HG03457 (cell line): ENCODE results near the gene GORAB.

ENCODE experiments used
- ATAC-seq: cut with Tn5 transposase; IDR thresholded peaks from one replicate; pipeline ENCODE4 v1.9.1; 2021; ENCODE audit warnings: moderate number of reproducible peaks; ENCODE audit not compliant: unreplicated experiment

The GORAB gene

GRCh38 chr1:170531758-170532657 lies at the start of gene GORAB:
Gene GORAB (plus strand): TSS chr1:170532166. CDS start chr1:170532224, 58 bp downstream.
- ATAC-seq, result peak; percentile 98

- ATAC-seq, result no peak
Observed at GRCh38 chr1:170483051-170483450, 48.9 kb upstream of the GORAB start.

GRCh38 chr1:170487503-170487902 lies 44.5 kb upstream of the GORAB start:
- ATAC-seq, result no peak

DNA sequence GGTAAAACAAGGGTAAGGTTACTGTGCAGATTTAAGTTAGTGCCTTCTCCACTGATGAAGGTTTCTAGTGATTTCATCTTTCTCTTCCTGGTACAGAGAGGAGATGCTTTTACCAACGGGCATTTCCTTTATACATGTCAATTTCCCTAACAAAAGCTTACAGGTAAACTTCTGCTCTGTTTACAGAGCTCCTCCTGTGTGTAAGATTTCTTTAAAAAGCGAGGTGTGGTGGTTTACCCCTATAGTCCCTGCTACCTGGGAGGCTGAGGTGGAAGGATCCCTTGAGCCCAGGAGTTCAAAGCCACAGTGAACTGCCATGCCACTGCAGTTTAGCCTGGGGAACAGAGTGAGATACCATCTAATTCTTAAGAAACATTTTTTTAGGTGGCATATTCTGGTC lies 40.7 kb upstream of the GORAB start:
- no peak for ATAC-seq

- no peak for ATAC-seq
Observed at GRCh38 chr1:170494369-170494768, 37.6 kb upstream of the GORAB start.

DNA sequence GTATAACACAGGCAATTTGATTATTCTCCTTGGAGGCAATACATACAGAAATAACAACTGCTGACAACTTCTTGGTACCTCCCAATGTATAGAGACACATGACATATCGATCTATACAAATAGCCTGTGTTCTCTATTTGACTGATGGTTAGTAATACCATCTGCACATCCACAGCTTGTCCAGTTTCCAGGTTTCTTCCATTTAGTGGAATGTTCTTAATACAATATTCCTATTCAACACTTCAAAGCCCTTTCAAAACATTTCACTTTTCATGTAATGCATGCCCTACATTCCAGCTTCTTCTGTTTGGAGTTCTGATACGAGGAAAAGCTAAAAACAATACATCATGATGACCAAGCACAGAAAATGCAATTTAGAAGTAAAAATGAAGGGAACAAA lies 37.0 kb upstream of the GORAB start:
- ATAC-seq, result no peak

DNA sequence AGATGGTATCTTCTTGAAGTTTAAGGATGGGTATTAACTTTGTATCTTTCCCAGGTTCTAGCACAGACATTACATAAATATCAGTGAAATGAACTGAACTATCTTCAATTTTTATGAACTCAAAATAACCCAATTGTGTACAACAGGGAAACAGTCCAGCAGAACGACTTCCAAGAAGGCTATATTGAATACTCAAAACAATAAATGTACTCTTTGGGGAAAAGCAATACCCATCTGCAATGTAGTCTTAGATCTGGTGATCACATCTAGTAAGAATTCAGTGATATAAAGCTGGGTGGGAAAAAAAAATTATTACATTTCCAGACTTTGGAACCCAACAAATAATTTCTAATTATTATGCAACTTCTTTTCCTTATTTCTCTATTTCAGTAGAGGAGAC lies 33.1 kb upstream of the GORAB start:
- ATAC-seq, result no peak

DNA sequence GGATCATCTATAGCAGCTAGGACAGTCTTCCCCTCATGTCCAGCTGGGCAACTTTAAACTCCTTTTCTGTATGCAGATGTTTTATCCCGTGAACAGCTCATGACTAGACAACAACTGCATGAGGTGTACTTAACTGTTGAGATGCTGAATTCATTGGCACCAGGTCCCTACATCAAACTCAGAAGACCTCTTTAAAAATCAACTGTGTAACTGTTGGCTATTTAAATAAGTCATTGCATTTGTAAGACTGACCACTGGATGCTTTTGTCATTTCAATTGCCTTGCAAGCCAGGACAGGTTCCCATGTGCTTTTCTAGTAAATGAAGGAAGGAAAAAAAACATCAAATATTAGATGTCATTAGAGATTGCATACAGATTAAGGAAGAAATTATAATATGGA lies 28.3 kb upstream of the GORAB start:
- no peak for ATAC-seq

GRCh38 chr1:170510163-170510562 lies 21.8 kb upstream of the GORAB start:
- ATAC-seq, result no peak

DNA sequence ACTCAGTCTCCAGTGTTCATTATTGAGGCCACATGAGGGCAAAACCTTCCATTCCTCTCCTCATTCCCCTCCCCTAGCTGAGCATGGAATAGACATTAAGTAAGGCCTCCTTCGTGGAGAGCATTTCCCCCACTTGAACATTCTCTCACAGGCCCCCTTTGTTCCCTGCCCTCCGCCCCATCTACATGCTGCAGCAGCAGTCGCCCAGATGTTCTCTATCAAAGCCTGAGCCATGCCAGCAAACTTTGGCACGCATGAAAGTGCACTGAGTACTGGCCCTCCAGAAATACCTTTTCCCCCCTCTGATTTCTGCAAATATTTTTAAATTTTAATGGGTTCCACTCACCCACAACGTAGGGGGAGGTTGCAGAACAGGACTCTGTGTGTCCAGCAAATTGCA lies 20.9 kb upstream of the GORAB start:
- no peak for ATAC-seq

- ATAC-seq, result no peak
Observed at GRCh38 chr1:170513138-170513537, 18.8 kb upstream of the GORAB start.

DNA sequence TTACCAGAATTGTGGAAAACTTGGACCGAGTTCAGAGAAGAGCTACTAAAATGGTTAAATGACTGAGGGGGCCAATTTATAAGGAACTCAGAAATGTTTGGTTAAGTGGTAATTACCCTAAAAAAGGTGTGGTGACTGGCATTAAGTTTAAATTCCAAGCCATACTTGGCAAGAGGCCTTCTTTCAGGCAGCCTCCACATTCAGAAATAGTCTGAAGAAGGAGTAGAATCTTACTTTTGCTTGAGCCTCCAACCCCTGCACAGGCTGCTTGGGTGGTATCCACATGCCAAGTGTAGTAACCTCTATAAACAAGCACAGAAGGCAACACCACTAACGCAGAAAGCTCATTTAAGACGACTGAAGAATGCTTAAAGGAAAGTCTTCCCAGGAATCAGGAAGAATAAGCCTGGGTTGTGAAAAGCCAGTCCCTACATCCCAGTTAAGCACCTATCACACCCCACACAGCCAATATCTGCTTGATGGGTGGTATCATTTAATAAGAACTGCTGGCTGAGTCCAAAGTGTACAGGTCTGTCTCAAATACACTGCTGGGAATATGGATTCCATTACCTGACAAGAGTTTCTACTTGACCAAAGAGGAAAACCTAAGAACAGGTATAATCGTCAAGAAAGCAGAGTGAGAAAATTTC lies 13.7 kb upstream of the GORAB start:
- ATAC-seq, result no peak

- no peak for ATAC-seq
Observed at GRCh38 chr1:170518965-170519364, 13.0 kb upstream of the GORAB start.

DNA sequence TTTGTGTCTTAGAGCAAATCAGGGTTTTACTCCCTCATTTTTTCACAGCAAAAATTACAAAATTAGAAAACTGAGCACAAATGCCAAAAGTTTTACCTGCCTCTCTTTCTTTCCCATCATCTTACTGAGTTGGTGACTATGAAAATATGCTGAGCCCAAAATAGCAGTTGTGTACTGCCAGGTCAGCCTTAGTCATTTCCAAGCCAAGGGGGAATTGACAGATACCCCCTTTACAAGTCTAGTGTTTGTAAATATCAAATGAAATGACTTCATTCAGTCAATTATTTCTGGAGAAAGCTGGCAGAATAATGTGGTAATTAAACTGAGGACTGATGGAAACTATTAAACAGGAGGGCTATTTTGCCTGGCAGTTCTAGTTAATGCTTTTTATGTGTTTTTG lies 11.4 kb upstream of the GORAB start:
- ATAC-seq, result no peak

DNA sequence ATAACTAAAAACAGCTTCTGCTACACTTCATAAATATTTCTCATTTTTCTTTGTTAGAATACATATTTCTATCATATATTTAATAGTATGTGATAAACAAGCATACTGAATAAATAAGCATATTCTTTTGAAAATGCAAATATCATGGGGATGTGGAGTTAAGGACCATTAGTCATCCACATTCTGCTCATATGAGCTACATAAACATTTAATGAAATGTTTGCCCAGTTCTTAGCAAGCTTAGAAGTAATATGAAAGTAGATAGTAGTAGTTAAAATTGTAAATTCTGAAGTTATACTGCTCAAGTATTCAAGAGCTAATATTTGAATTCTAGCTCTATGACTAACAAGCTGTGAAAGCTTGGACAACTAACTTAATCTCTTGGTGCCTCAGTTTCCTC lies 10.1 kb upstream of the GORAB start:
- no peak for ATAC-seq

DNA sequence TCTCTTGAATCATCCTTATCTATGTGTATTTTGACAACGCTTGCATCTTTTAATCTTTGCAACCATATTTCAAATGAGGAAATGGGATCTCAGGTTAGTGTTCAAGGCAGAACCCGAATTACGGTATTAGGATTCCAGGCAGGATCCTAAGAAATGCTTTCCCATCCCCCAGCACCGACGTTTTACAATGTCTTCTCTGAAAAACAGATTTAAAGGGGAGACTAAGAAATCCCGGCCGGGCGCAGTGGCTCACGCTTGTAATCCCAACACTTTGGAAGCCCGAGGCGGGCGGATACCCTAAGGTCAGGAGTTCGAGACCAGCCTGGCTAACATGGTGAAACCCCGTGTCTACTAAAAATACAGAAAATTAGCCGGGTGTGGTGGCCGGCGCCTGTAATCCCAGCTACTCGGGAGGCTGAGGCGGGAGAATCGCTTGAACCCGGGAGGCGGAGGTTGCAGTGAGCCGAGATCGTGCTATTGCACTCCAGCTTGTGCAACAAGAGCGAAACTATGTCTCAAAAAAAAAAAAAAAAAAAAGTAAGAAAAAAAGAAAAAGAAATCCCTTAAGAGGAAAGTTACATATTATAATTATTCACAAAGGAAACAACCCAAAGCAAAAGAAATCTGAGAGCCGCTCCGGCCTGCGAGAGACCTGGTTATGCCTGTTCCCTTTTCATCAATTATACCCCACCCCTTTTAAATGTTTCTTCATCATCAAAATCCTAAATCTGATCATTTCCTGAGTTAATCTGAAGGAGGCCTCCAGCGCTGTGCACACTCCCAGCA lies 801 bp upstream of the GORAB start:
- ATAC-seq, result no peak

- no peak for ATAC-seq
Observed at GRCh38 chr1:170533298-170533697, 1.3 kb downstream of the GORAB start.

- no peak for ATAC-seq
Observed at GRCh38 chr1:170534626-170535147, 2.7 kb downstream of the GORAB start.

DNA sequence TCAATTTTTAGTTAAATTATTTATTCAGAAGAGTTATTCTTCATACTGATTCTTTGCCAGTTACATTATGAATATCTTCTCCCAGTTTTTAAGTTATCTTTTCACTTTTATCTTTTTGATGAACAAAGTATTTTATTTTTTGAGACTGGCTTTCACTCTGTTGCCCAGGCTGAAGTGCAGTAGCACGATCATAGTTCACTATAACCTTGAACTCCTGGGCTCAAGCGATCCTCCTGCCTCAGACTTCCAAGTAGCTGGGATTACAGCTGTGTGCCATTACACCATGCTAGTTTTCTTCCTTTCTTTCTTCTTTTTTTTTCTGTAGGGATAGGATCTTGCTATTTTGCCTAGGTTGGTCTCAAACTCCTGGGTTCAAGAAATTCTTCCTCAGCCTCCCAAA lies 3.5 kb downstream of the GORAB start:
- no peak for ATAC-seq

- ATAC-seq, result no peak
Observed at GRCh38 chr1:170536924-170537551, 5.1 kb downstream of the GORAB start.
